ENCODE results near the gene L3MBTL4.

L3MBTL4 gene

DNA sequence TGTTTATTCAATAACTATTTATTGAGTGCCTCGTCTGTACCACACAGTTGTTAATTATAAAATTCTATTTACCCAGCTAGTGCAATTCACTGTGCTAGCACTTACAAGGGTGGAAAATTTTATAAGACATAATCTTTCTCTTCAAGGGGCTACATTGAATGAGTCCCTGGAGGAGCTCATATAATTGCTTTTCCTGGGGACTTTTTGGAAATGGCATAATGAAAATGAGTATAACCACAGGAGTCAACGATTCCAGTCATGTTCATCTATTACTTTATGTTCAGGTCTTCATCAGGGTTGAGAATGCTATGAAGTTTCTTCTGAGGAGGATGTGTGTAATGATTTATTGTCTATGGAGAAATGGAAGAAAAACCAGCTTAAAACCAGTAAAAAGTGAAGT, 466.5 kb downstream of the L3MBTL4 start:
- DNase-seq, result no peak

DNA sequence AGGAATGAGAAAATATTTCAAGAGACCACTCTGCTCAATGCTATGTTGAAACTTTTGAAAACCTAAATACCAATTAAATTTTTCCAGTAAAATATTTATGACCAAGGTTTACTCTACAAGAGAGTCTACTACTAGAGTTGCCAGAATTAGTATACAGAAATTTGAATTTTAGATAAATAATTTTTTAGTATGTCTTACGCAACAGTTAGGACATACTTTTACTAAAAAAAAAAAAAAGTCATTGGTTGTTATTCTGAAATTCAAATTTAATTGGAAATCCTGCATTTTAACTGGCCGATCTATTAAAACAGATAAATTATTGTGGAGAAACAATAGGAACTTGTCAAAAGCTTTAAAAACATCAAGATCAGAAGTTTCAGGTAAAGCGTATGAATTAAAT, 470.3 kb downstream of the L3MBTL4 start:
- DNase-seq, result no peak

DNA sequence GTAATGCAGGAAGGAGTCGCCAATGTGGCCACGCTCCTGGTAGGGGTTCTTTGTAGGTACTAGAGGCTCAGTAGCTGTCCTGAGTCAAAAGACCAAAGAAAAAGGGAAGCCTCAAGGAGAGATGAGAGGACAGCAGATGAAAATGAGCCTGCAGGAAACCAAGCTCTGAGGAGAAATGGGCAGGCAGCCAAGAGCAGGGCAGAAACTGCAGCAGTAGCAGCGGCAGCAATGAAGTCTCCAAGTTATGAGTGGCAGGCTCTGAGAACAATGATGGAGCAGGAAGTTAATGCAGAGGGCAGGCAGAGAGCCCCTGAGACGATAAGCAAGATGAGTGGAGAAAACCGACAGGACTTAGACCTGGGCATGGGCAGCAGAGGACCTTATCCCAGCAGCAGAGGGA, 471.2 kb downstream of the L3MBTL4 start:
- peak; percentile 45 for DNase-seq

- DNase-seq, result no peak
Measured at GRCh38 chr18:5942591-5942990, 472.1 kb downstream of the L3MBTL4 start.

GRCh38 chr18:5941890-5942289, 472.8 kb downstream of the L3MBTL4 start:
- DNase-seq, result no peak

DNA sequence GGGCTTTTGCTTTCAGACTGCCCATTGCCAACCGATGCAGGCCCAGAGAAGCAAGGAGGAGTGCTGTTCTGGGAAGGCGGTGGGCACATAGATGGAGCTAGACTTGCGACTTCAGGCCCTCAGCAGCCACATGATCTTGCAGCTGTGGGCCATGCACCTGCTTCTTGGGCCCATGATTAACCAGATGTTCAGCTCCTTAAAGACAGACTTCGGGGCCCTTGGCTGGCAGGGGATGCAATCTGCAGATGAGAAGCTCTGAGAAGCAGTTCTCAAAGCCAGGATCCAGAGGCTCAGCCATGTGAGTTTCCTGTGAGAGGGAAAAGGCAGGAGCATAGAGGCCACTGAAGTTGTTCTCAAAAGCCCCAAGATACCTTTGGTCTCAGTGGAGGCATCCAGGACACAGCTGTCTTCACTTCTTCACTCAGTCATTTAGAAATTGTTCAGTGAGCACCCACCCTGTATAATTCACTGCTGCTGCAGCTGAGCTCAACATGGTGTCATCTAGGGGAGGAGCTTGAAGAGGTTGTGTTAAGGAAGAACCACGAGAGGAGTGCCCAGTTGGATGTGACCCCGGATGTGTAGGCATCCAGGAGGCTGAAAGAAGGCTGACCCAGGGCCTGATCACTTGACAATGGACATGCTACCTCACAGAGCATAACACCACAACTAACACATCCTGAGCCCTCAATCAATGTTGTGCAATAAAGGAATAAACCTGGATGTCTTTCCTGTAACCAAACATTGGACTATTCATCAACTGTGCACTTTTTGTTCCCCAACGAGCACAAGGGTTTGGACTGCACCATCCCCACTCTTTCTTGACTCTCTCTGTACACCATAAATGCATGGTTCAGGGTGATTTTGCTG, 474.7 kb downstream of the L3MBTL4 start:
- no peak for DNase-seq

DNA sequence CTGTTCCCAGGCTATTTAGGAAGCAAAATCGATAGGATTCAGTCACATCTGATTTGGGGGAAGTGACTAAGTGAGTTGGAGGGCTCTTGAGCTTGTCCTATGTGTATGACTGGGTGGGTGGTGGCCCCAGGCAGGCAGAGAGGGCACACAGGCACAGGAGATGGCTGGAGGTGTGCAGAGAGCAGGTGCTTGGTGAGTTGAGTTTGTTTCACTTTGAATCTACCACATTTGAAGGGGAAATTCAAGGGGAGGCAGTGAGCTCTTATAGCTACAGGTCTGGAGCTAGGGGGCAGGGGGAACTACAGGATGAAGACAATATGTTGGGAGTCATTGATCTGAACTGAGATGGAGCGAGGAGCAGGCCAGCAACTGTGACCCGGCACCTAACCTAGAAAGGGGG, 476.9 kb downstream of the L3MBTL4 start:
- no peak for DNase-seq

DNA sequence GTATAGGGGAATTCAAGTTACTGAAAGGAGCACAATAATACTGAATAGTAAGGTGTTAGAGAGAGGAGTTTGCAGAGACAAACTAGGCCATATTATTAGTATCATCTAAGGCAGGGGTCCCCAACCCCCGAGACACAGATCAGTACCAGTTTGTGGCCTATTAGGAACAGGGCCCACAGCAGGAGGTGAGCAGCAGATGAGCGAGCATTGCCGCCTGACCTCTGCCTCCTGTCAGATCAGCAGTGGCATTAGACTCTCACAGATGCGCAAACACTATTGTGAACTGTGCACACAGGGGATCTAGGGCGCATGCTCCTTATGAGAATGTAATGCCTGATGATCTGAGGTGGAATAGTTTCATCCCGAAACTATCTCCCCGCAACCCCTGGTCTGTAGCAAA, 477.6 kb downstream of the L3MBTL4 start:
- no peak for DNase-seq

- no peak for DNase-seq
Measured at GRCh38 chr18:5930789-5931188, 483.9 kb downstream of the L3MBTL4 start.

- no peak for DNase-seq
Measured at GRCh38 chr18:5918205-5918858, 496.4 kb downstream of the L3MBTL4 start.

- no peak for DNase-seq
Measured at GRCh38 chr18:5914951-5915350, 499.8 kb downstream of the L3MBTL4 start.

DNA sequence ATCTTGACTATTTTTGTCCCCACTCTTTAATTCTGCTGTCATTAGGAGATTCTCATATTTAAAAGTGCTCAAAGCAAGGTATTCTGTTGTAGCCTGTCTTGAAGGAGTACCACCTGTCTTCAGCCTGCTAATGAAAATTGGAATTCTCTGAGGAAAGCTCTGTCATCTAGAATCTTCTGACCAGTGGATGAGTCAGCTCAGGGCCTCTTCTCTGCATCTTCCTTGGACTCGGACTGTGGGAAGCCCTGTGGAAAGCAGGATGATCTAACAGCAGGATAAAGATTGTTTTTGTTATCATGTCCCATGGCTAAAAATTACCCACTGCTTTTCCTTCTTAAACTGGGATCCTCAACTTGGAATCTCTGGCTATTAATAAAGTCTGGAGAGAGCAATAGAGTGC, 500.7 kb downstream of the L3MBTL4 start:
- DNase-seq, result no peak

DNA sequence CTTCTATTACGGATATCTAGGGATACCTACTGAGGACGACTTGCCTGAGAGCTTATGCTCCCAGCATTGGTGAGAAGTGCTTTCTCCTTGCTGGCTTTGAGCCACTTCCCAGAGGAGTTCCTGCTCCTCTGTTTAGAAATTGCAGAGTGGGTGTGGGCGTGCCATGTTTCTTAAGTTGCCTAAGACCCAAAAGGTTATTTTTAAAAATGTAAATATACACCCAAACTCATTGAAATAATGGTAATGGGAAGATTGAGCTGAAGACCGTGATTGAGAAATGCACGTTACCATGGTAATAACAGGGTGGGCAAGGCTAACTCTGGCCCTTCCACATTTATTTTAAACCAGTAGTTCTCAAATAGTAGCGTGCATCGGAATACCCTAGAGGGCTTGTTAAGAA, 502.1 kb downstream of the L3MBTL4 start:
- peak; percentile 24 for DNase-seq

- DNase-seq, result no peak
Measured at GRCh38 chr18:5909125-5909524, 505.6 kb downstream of the L3MBTL4 start.

All from femur (tissue), 1 donor.